ENCODE data around the gene PSME4.
A peak's percentile ranks its signal among the peaks of the same experiment; 100 is the strongest.

The PSME4 gene

DNA sequence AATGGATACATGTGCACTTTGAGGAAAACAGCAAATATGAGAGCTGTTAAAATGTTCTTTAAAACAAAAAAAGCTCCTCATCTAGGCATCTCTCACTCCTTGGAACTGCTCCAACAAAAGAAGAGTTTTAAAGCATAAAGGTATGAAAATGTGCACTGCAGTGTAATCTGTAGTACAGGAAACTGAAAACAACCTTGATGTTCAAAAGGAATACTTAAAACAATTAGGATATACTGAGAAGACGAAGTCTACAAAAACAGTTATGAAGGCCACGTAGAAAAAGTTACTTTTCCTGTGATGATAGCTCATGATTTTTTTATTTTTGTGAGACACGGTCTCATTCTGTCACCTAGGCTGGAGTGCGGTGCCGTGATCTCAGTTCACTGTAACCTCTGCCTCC, 109.0 kb downstream of the PSME4 start:
- no peaks in the 10 kb centered on the region for H3K79me2 ChIP-seq (ENCODE audit: control insufficient read depth, insufficient read depth, low read length, poor library complexity)
- H2AFZ ChIP-seq (ENCODE audit: insufficient read depth, low read length, poor library complexity): no peak overlapping the region
- DNase-seq: no peak
- H4K91ac ChIP-seq (ENCODE audit: low read depth, low read length): no peak overlapping the region
- no peak overlapping the region for H3K4ac ChIP-seq (ENCODE audit: low read depth, low read length)
- H3K23ac ChIP-seq (ENCODE audit: low read length): no peak overlapping the region
- H2BK12ac ChIP-seq (ENCODE audit: low read length): no peak overlapping the region
- no peak overlapping the region for H3K14ac ChIP-seq (ENCODE audit: low read length)
- no peak overlapping the region for H3K18ac ChIP-seq (ENCODE audit: low read length)
- H3K36me3 ChIP-seq (ENCODE audit: control insufficient read depth in 1 of 2, insufficient read depth in 2 of 2, low read length in 2 of 2): peaks cover 8 to 11% of the 10 kb centered on the region in 2 experiments
- H3K4me1 ChIP-seq (ENCODE audit: control insufficient read depth in 1 of 2, insufficient read depth in 2 of 2, low read length in 2 of 2): peaks cover 5 to 12% of the 10 kb centered on the region in 2 experiments
- no CpG with 5 or more reads among the region's 5 CpGs for whole genome bisulfite sequencing (ENCODE audit: extremely low coverage, insufficient coverage, insufficient read length)
- no peak overlapping the region for H4K8ac ChIP-seq (ENCODE audit: low read depth, low read length)
- no peak overlapping the region for H3K4me2 ChIP-seq (ENCODE audit: low read length)
- no peaks in the 10 kb centered on the region for H3K27me3 ChIP-seq (ENCODE audit: insufficient read depth, low read length)
- no peaks in the 10 kb centered on the region for H3K9me3 ChIP-seq (ENCODE audit: insufficient read depth, low read depth, low read length)
- no peak overlapping the region for H2AK5ac ChIP-seq (ENCODE audit: low read length)
- H3K27ac ChIP-seq (ENCODE audit: low read depth, low read length): no peak overlapping the region
- H4K12ac ChIP-seq (ENCODE audit: low read depth, low read length): no peak overlapping the region
- no peak overlapping the region for H3K4me3 ChIP-seq (ENCODE audit: low read depth, low read length)
- H3K9ac ChIP-seq (ENCODE audit: low read length): no peak overlapping the region
- peaks cover 2% of the 10 kb centered on the region for H3K79me1 ChIP-seq (ENCODE audit: low read length)
- H2BK120ac ChIP-seq (ENCODE audit: insufficient read depth, low read length, poor library complexity): no peak overlapping the region
- no peak overlapping the region for H2BK5ac ChIP-seq (ENCODE audit: low read depth, low read length, poor library complexity)

DNA sequence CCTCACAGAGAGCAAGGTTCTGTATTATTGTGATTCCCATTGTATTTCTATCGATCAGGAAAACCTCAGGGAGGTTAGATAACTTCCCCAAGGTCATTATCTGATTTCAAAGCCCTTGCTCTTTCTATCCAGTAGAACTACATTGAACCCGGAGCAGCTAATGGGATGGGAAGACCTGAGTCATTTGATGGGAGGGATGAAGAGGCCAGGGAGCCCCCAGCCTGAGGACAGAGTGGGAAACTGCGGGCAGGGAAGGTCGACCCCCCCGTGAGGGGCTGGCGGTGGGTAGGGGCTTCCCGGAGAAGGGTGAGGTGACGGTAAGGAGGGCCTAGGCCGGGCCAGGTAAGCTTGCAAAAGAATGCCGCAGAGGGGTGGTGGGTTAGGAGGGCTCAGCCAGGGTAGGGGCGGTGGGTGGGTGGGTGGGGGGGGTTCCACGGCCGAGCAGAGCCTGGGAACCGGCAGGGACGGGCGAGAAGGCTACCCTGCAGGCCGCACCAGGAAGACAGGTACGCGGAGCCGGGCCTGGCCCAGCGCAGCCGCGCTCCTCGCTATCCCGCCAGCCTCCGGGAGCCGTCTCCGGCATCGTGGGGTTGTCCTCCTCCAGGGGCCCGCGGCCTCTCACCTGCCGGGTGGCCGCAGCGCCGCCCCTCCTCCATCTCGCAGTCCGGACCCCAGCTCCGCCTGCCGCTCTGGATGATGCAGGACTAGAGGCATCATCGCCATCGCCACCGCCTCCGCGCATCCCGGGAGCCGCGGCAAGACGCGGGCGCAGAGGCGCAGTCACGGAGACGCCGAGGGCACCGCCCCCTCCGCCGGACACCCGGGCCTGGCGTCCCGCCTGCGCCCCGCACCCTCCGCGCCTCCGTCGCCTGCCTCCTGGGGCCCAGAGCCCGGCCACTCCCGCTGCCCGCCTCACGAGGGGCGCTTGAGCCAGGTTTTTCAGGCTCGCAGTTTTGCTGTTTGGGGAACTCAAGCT, 111.3 kb downstream of the PSME4 start, which contains the start of gene GPR75:
GPR75 (minus strand) TSS at position 762 of the 976 bp plus-strand sequence. CDS start 5,211 bp downstream, outside the sequence.
- Histone ChIP-seq H2BK5ac (ENCODE audit: low read depth, low read length, poor library complexity) (no peak within 1 kb of the TSS), H3K4ac (ENCODE audit: low read depth, low read length) (no peak within 1 kb of the TSS), H2BK120ac (ENCODE audit: insufficient read depth, low read length, poor library complexity) (no peak within 1 kb of the TSS), H3K18ac (ENCODE audit: low read length) (peak within 1 kb of the TSS; percentile 53), H3K79me2 (ENCODE audit: control insufficient read depth, insufficient read depth, low read length, poor library complexity) (no peaks in the 10 kb centered on the region), H4K12ac (ENCODE audit: low read depth, low read length) (peak within 1 kb of the TSS; percentile 80), H3K23ac (ENCODE audit: low read length) (no peak within 1 kb of the TSS), H3K9me3 (ENCODE audit: insufficient read depth, low read depth, low read length) (no peaks in the 10 kb centered on the region), H3K36me3 (ENCODE audit: control insufficient read depth in 1 of 2, insufficient read depth in 2 of 2, low read length in 2 of 2) (peaks cover 8 to 12% of the 10 kb centered on the region in 2 experiments), H3K79me1 (ENCODE audit: low read length) (no peaks in the 10 kb centered on the region), H2AFZ (ENCODE audit: insufficient read depth, low read length, poor library complexity) (peak within 1 kb of the TSS; percentile 6), H3K4me3 (ENCODE audit: low read depth, low read length) (peak within 1 kb of the TSS; percentile 44), H3K4me1 (ENCODE audit: control insufficient read depth in 1 of 2, insufficient read depth in 2 of 2, low read length in 2 of 2) (peaks cover 0 to 3% of the 10 kb centered on the region in 2 experiments), H2BK12ac (ENCODE audit: low read length) (peak within 1 kb of the TSS; percentile 49), H3K4me2 (ENCODE audit: low read length) (peak within 1 kb of the TSS; percentile 67), H4K8ac (ENCODE audit: low read depth, low read length) (no peak within 1 kb of the TSS), H3K9ac (ENCODE audit: low read length) (no peak within 1 kb of the TSS), H3K27ac (ENCODE audit: low read depth, low read length) (no peak within 1 kb of the TSS), H2AK5ac (ENCODE audit: low read length) (no peak within 1 kb of the TSS), H3K27me3 (ENCODE audit: insufficient read depth, low read length) (no peaks in the 10 kb centered on the region), H4K91ac (ENCODE audit: low read depth, low read length) (no peak within 1 kb of the TSS), H3K14ac (ENCODE audit: low read length) (no peak within 1 kb of the TSS)
- no CpG with 5 or more reads among the region's 72 CpGs for WGBS (ENCODE audit: extremely low coverage, insufficient coverage, insufficient read length)
- no peak for DNase-seq

DNA sequence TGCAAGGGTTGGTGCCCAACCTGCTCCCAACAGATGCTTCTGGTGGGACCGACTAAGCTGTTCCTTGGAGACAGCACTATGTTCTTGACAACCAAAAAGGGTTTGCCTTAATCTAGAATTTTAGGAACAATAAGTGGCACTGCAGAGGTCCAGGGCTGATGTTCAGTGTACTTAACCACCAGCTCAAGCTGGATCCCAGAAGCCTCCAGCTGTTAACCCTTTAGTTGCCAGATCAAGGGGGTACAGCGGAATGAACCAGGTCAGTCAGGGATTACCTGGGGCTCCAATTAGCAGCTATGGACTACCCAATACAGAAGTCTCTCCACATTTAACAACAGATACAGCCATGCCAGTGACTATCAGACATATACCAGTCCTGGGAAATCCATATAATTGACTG, 114.5 kb downstream of the PSME4 start:
- Histone ChIP-seq H4K91ac (ENCODE audit: low read depth, low read length) (no peak overlapping the region), H3K27ac (ENCODE audit: low read depth, low read length) (no peak overlapping the region), H2AK5ac (ENCODE audit: low read length) (no peak overlapping the region), H3K9me3 (ENCODE audit: insufficient read depth, low read depth, low read length) (no peaks in the 10 kb centered on the region), H4K8ac (ENCODE audit: low read depth, low read length) (no peak overlapping the region), H3K14ac (ENCODE audit: low read length) (no peak overlapping the region), H3K4ac (ENCODE audit: low read depth, low read length) (no peak overlapping the region), H3K4me2 (ENCODE audit: low read length) (no peak overlapping the region), H3K18ac (ENCODE audit: low read length) (no peak overlapping the region), H4K12ac (ENCODE audit: low read depth, low read length) (no peak overlapping the region), H3K9ac (ENCODE audit: low read length) (no peak overlapping the region), H2BK5ac (ENCODE audit: low read depth, low read length, poor library complexity) (no peak overlapping the region), H2BK120ac (ENCODE audit: insufficient read depth, low read length, poor library complexity) (no peak overlapping the region), H3K4me1 (ENCODE audit: control insufficient read depth in 1 of 2, insufficient read depth in 2 of 2, low read length in 2 of 2) (peaks cover 0 to 3% of the 10 kb centered on the region in 2 experiments), H3K79me1 (ENCODE audit: low read length) (no peaks in the 10 kb centered on the region), H3K23ac (ENCODE audit: low read length) (no peak overlapping the region), H3K4me3 (ENCODE audit: low read depth, low read length) (no peak overlapping the region), H3K36me3 (ENCODE audit: control insufficient read depth in 1 of 2, insufficient read depth in 2 of 2, low read length in 2 of 2) (peaks cover 17 to 18% of the 10 kb centered on the region in 2 experiments), H2BK12ac (ENCODE audit: low read length) (no peak overlapping the region), H2AFZ (ENCODE audit: insufficient read depth, low read length, poor library complexity) (no peak overlapping the region), H3K27me3 (ENCODE audit: insufficient read depth, low read length) (no peaks in the 10 kb centered on the region), H3K79me2 (ENCODE audit: control insufficient read depth, insufficient read depth, low read length, poor library complexity) (no peaks in the 10 kb centered on the region)
- no peak for DNase-seq
- WGBS (ENCODE audit: extremely low coverage, insufficient coverage, insufficient read length): no CpG with 5 or more reads among the region's 2 CpGs

DNA sequence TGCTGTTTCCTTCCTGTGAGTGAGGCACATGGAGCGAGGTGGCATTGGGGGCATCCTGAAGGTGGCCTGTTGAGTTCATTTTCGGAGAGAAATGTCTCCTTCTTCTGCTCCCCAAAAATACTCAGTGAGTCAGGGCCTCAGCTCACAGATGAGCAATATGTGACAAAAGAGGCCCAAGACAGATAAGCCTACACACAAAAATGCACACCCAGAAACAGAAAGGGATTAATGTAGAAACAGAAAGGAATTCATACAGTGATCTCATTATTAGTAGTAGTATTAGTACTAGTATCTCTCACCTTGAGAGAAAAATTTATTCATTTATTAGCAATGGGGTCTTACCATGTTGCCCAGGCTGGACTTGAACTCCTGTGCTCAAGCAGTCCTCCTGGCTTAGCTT, 116.1 kb downstream of the PSME4 start:
- no peaks in the 10 kb centered on the region for H3K9me3 ChIP-seq (ENCODE audit: insufficient read depth, low read depth, low read length)
- no peak for DNase-seq
- H3K4me2 ChIP-seq (ENCODE audit: low read length): no peak overlapping the region
- no peak overlapping the region for H3K4me3 ChIP-seq (ENCODE audit: low read depth, low read length)
- no peaks in the 10 kb centered on the region for H3K79me2 ChIP-seq (ENCODE audit: control insufficient read depth, insufficient read depth, low read length, poor library complexity)
- H2BK12ac ChIP-seq (ENCODE audit: low read length): no peak overlapping the region
- no peak overlapping the region for H4K8ac ChIP-seq (ENCODE audit: low read depth, low read length)
- H3K14ac ChIP-seq (ENCODE audit: low read length): no peak overlapping the region
- H3K4me1 ChIP-seq (ENCODE audit: control insufficient read depth in 1 of 2, insufficient read depth in 2 of 2, low read length in 2 of 2): no peaks in the 10 kb centered on the region
- no peak overlapping the region for H4K91ac ChIP-seq (ENCODE audit: low read depth, low read length)
- H4K12ac ChIP-seq (ENCODE audit: low read depth, low read length): no peak overlapping the region
- H3K18ac ChIP-seq (ENCODE audit: low read length): no peak overlapping the region
- H3K27ac ChIP-seq (ENCODE audit: low read depth, low read length): no peak overlapping the region
- no peak overlapping the region for H2BK5ac ChIP-seq (ENCODE audit: low read depth, low read length, poor library complexity)
- H3K23ac ChIP-seq (ENCODE audit: low read length): no peak overlapping the region
- H2AK5ac ChIP-seq (ENCODE audit: low read length): no peak overlapping the region
- no peak overlapping the region for H3K4ac ChIP-seq (ENCODE audit: low read depth, low read length)
- H3K36me3 ChIP-seq (ENCODE audit: control insufficient read depth in 1 of 2, insufficient read depth in 2 of 2, low read length in 2 of 2): peaks cover 13 to 18% of the 10 kb centered on the region in 2 experiments
- no peak overlapping the region for H2BK120ac ChIP-seq (ENCODE audit: insufficient read depth, low read length, poor library complexity)
- H3K9ac ChIP-seq (ENCODE audit: low read length): no peak overlapping the region
- H2AFZ ChIP-seq (ENCODE audit: insufficient read depth, low read length, poor library complexity): no peak overlapping the region
- H3K79me1 ChIP-seq (ENCODE audit: low read length): no peaks in the 10 kb centered on the region
- no CpG with 5 or more reads among the region's 2 CpGs for WGBS (ENCODE audit: extremely low coverage, insufficient coverage, insufficient read length)
- no peaks in the 10 kb centered on the region for H3K27me3 ChIP-seq (ENCODE audit: insufficient read depth, low read length)
